HCT116 (cell line): ENCODE data around the gene IFIT5. TPM values are rescaled to one million over a fixed set of nuclear protein-coding genes. Genes with fewer than 3 reads are reported as not detected.

Experiments used
- ATAC-seq: fragments of 200-7000 bp; cut with Tn5 transposase; 2 replicates; pipeline ENCODE4 v1.9.1; 2020; ENCODE audit warnings: mild to moderate bottlenecking, moderate library complexity
- BruUV-seq: library from RNA; stranded (reverse); fragments of 400-500 nt; replicated peaks from 2 replicates; lab custom pipeline; 2021; lab: Mats Ljungman, UMichigan
- CTCF ChIA-PET: fragments of 300-600 bp; sonication (Branson Sonifier 250); formaldehyde crosslinking; loops from one replicate; lab custom pipeline; 2021; ENCODE audit warnings: antibody characterized with exemption; lab: Charles Lee
- POLR2A ChIA-PET: fragments of 300-600, 350-600 bp; sonication (Branson Sonifier 250); formaldehyde crosslinking; loops from one replicate; lab custom pipeline; 2021; ENCODE audit warnings: antibody characterized with exemption; lab: Charles Lee
- RAD21 ChIA-PET, 2 experiments: fragments of 300-600 bp; sonication (Branson Sonifier 250); formaldehyde crosslinking; loops; one replicate each; lab custom pipeline; 2023; ENCODE audit warnings: low total read pairs in 2 of 2; ENCODE audit not compliant: uncharacterized antibody in 2 of 2, unreplicated experiment in 2 of 2, low non-redundant PET in 1 of 2; lab: Charles Lee
- DNase-seq: peaks from one replicate; pipeline ENCODE4 v3.0.0-alpha.2; 2010; ENCODE audit warnings: low read depth, low spot score
- H2AFZ ChIP-seq: fragments of 200-600 bp; shearing (Covaris generic), sonication (generic); 2 replicates; pipeline ENCODE4 v1.6.1; 2017; ENCODE audit warnings: low read depth, mixed run types, mixed read lengths, antibody characterized with exemption, low read length; ENCODE audit not compliant: poor library complexity, severe bottlenecking
- H3K27ac ChIP-seq: 2 replicates; pipeline ENCODE4 v1.5.1; 2012; ENCODE audit warnings: low read depth, low read length
- H3K27me3 ChIP-seq: fragments of 200-600 bp; sonication (generic); 2 replicates; pipeline ENCODE4 v1.6.1; 2016; ENCODE audit warnings: mixed run types, low read length, mixed read lengths; ENCODE audit not compliant: insufficient read depth
- H3K36me3 ChIP-seq, 2 experiments: fragments of 200-500 bp in 1 of 2; fragments of 200-600 bp in 1 of 2; sonication (Bioruptor generic) in 1 of 2; sonication (generic) in 1 of 2; 2 replicates each; pipeline versions ENCODE4 v1.5.1 to v1.6.1; 2014 to 2016; ENCODE audit warnings: low read length in 2 of 2, inconsistent platforms in 1 of 2, mixed read lengths in 1 of 2, mixed run types in 1 of 2; ENCODE audit not compliant: insufficient read depth in 2 of 2, control insufficient read depth in 1 of 2
- H3K4me1 ChIP-seq, 2 experiments: fragments of 200-600 bp in 1 of 2; sonication (generic) in 1 of 2; 2 replicates each; pipeline versions ENCODE4 v1.5.1 to v1.6.1; 2012 to 2017; ENCODE audit warnings: low read length in 2 of 2, inconsistent platforms in 1 of 2, mild to moderate bottlenecking in 1 of 2, mixed read lengths in 1 of 2, mixed run types in 1 of 2, moderate library complexity in 1 of 2; ENCODE audit not compliant: insufficient read depth in 2 of 2, control insufficient read depth in 1 of 2
- H3K4me2 ChIP-seq: fragments of 200-600 bp; sonication (generic); 2 replicates; pipeline ENCODE4 v1.6.1; 2017; ENCODE audit warnings: mixed run types, low read length, mixed read lengths
- H3K4me3 ChIP-seq, 2 experiments: fragments of 200-600 bp in 1 of 2; sonication (generic) in 1 of 2; replicated peaks in 1 of 2; 2 replicates each; pipeline ENCODE4 v1.5.1; 2011 to 2016; ENCODE audit warnings: low read length in 2 of 2, control low read depth in 1 of 2, low read depth in 1 of 2, mild to moderate bottlenecking in 1 of 2, mixed read lengths in 1 of 2, mixed run types in 1 of 2
- H3K79me2 ChIP-seq: fragments of 200-600 bp; sonication (generic); 2 replicates; pipeline ENCODE4 v1.6.1; 2017; ENCODE audit warnings: mild to moderate bottlenecking, mixed run types, low read length, moderate library complexity, mixed read lengths; ENCODE audit not compliant: insufficient read depth
- H3K9ac ChIP-seq: fragments of 200-600 bp; sonication (generic); 2 replicates; pipeline ENCODE4 v1.6.1; 2016; ENCODE audit warnings: low read length, mixed read lengths
- H3K9me2 ChIP-seq: fragments of 200-600 bp; sonication (generic), shearing (Covaris generic); 2 replicates; pipeline ENCODE4 v1.6.1; 2017; ENCODE audit warnings: mixed run types, mild to moderate bottlenecking, moderate library complexity; ENCODE audit not compliant: insufficient read depth
- H3K9me3 ChIP-seq, 2 experiments: fragments of 200-500 bp in 1 of 2; fragments of 200-600 bp in 1 of 2; sonication (Bioruptor generic) in 1 of 2; sonication (generic) in 1 of 2; 2 replicates each; pipeline ENCODE4 v1.6.1; 2014 to 2017; ENCODE audit warnings: low read length in 2 of 2, mixed read lengths in 2 of 2, inconsistent platforms in 1 of 2, low read depth in 1 of 2, mild to moderate bottlenecking in 1 of 2, mixed run types in 1 of 2, moderate library complexity in 1 of 2; ENCODE audit not compliant: control insufficient read depth in 1 of 2, insufficient read depth in 1 of 2
- H4K20me1 ChIP-seq: fragments of 200-600 bp; sonication (generic), shearing (Covaris generic); 2 replicates; pipeline ENCODE4 v1.6.1; 2017; ENCODE audit warnings: mixed run types, mild to moderate bottlenecking, moderate library complexity; ENCODE audit not compliant: insufficient read depth
- ATF3 ChIP-seq: IDR thresholded peaks from 2 replicates; pipeline ENCODE4 v1.6.1; 2012
- CBX3 ChIP-seq: IDR thresholded peaks from 2 replicates; pipeline ENCODE4 v1.6.1; 2012; ENCODE audit warnings: low read depth
- ELF1 ChIP-seq: IDR thresholded peaks from 2 replicates; pipeline ENCODE4 v1.6.1; 2012; ENCODE audit warnings: low read depth, borderline replicate concordance
- EZH2 ChIP-seq: fragments of 200-600 bp; sonication (generic); IDR thresholded peaks from 2 replicates; pipeline ENCODE4 v1.6.1; 2017; ENCODE audit warnings: antibody characterized with exemption, mixed run types
- EZH2phosphoT487 ChIP-seq: fragments of 200-600 bp; IDR thresholded peaks from 2 replicates; pipeline ENCODE4 v1.6.1; 2018; ENCODE audit warnings: antibody characterized with exemption, borderline replicate concordance
- FOSL1 ChIP-seq: IDR thresholded peaks from 2 replicates; pipeline ENCODE4 v1.6.1; 2012; ENCODE audit warnings: low read depth
- JUND ChIP-seq: IDR thresholded peaks from 2 replicates; pipeline ENCODE4 v1.6.1; 2012
- POLR2A ChIP-seq: IDR thresholded peaks from 2 replicates; pipeline ENCODE4 v1.7.0; 2011; ENCODE audit warnings: borderline replicate concordance; ENCODE audit not compliant: insufficient read depth, insufficient read length; ENCODE audit errors: extremely low read depth
- POLR2AphosphoS5 ChIP-seq: IDR thresholded peaks from 2 replicates; pipeline ENCODE4 v1.6.1; 2011; ENCODE audit warnings: mild to moderate bottlenecking, low read depth, low read length, moderate library complexity
- REST ChIP-seq: IDR thresholded peaks from 2 replicates; pipeline ENCODE4 v1.6.1; 2012; ENCODE audit warnings: low read depth
- SIN3A ChIP-seq: IDR thresholded peaks from 2 replicates; pipeline ENCODE4 v1.6.1; 2012; ENCODE audit warnings: low read depth
- SP1 ChIP-seq: IDR thresholded peaks from 2 replicates; pipeline ENCODE4 v1.6.1; 2012; ENCODE audit warnings: low read depth
- SRF ChIP-seq: IDR thresholded peaks from 2 replicates; pipeline ENCODE4 v1.6.1; 2012; ENCODE audit warnings: low read depth
- TCF7L2 ChIP-seq: IDR thresholded peaks from 2 replicates; pipeline ENCODE4 v1.7.0; 2011; ENCODE audit warnings: borderline replicate concordance, inconsistent platforms; ENCODE audit not compliant: insufficient read depth, insufficient read length; ENCODE audit errors: extremely low read depth
- ZFX ChIP-seq: fragments of 450-650 bp; IDR thresholded peaks from 2 replicates; pipeline ENCODE4 v1.6.1; 2017
- ZNF274 ChIP-seq: fragments of 200-500 bp; sonication (Bioruptor generic); IDR thresholded peaks from 2 replicates; pipeline ENCODE4 v1.6.1; 2014; ENCODE audit warnings: mild to moderate bottlenecking, low read depth, low read length, inconsistent platforms
- intact Hi-C: fragments of 100-400 bp; cut with micrococcal nuclease; formaldehyde crosslinking; loops from 2 replicates; pipeline ENCODE4 v1.10.0; 2022
- total RNA-seq: library from RNA; stranded (reverse); gene quantifications from one replicate; pipeline ENCODE4 v1.2.1, GENCODE V29; 2021; ENCODE audit not compliant: unreplicated experiment

The IFIT5 gene
- total RNA-seq, 1 experiment from 2014 or later, result 11.1 TPM

GRCh38 chr10:89391907-89392756 lies 22.2 kb upstream of the IFIT5 start, which contains the start of gene IFIT1:
TSS of gene IFIT1 (plus strand) at chr10:89392623. CDS start at chr10:89392713, 90 bp downstream.
- 0 out of 2 replicates have a peak, but pooled peaks have one; percentile 15 for TF ChIP-seq CBX3
- no peak for TF ChIP-seq SRF
- TF ChIP-seq POLR2A, result peak; percentile 42
- peak; percentile 44; the same call in 1 of the 2 replicates for TF ChIP-seq SP1
- TF ChIP-seq SIN3A, result peak; percentile 39; the same call in 1 of the 2 replicates
- Histone ChIP-seq H3K9ac (peak within 1 kb of the TSS; percentile 15; the same call in 1 of the 2 replicates), H3K9me3 (no peaks in the 10 kb centered on the region), H3K9me2 (no peaks in the 10 kb centered on the region), H3K27ac (peak within 1 kb of the TSS; percentile 55; the same call in 1 of the 2 replicates), H3K27me3 (no peaks in the 10 kb centered on the region), H4K20me1 (no peaks in the 10 kb centered on the region), H3K4me1 (peaks cover 2 to 11% of the 10 kb centered on the region in 2 experiments; a peak in 3 of 4 replicates), H3K36me3 (no peaks in the 10 kb centered on the region), H3K4me3 (peak within 1 kb of the TSS; percentile 54 to 70), H3K79me2 (no peaks in the 10 kb centered on the region), H2AFZ (peak within 1 kb of the TSS; percentile 52), H3K4me2 (peak within 1 kb of the TSS; percentile 68)
- POLR2A ChIA-PET, result interaction anchor here (0.7 to 1.3 kb wide), 3 partner anchors 22 to 177 kb away, joined by 3 to 7 read pairs (median 5); partner anchors contain the start of genes IFIT5 and LIPA
- no TSS peak for BruUV-seq
- CTCF ChIA-PET, result interaction anchor here (0.6 to 1.5 kb wide), 3 partner anchors 23 to 734 kb away, joined by 3 to 7 read pairs (median 5); no protein-coding TSS in a partner anchor
- peak; percentile 95 for ATAC-seq
- intact Hi-C loops, result no loop called here
- peak; percentile 68 for DNase-seq
- RAD21 ChIA-PET, result interaction anchor here in 1 of 2 experiments (0.7 kb wide), 1 partner anchor 23 kb away, joined by 3 read pairs; no protein-coding TSS in a partner anchor

- BruUV-seq, result TSS peak; percentile 63
- no peak for DNase-seq
- peak overlapping the region; percentile 68 for H3K4me2 ChIP-seq
- no peaks in the 10 kb centered on the region for H3K27me3 ChIP-seq
- no peaks in the 10 kb centered on the region for H3K79me2 ChIP-seq
- H3K9me2 ChIP-seq, result no peaks in the 10 kb centered on the region
- peak overlapping the region; percentile 52 for H2AFZ ChIP-seq
- CTCF ChIA-PET, result interaction anchor here (0.6 to 1.5 kb wide), 2 partner anchors 23 to 137 kb away, joined by 3 to 7 read pairs; no protein-coding TSS in a partner anchor
- intact Hi-C loops, result no loop called here
- RAD21 ChIA-PET, result no interaction called here
- H4K20me1 ChIP-seq, result no peaks in the 10 kb centered on the region
- ATAC-seq, result no peak
- peak overlapping the region; percentile 54 to 70 for H3K4me3 ChIP-seq
- POLR2A ChIA-PET, result interaction anchor here (1.1 kb wide), 1 partner anchor 21 kb away, joined by 7 read pairs; the partner anchor contains the start of gene IFIT5
- H3K36me3 ChIP-seq, result no peaks in the 10 kb centered on the region
- no peaks in the 10 kb centered on the region for H3K9me3 ChIP-seq
- H3K27ac ChIP-seq, result no peak overlapping the region
- peaks cover 2 to 11% of the 10 kb centered on the region in 2 experiments; a peak in 3 of 4 replicates for H3K4me1 ChIP-seq
- H3K9ac ChIP-seq, result no peak overlapping the region
- TF ChIP-seq ZFX (no peak), CBX3 (no peak), JUND (no peak), REST (no peak), ATF3 (no peak), TCF7L2 (no peak), ELF1 (no peak), SP1 (no peak), POLR2AphosphoS5 (no peak), FOSL1 (no peak), ZNF274 (no peak), EZH2 (no peak), EZH2phosphoT487 (no peak), SRF (no peak)
Measured at GRCh38 chr10:89392974-89393373, 21.4 kb upstream of the IFIT5 start.
